OCI-LY7 (cell line): Measurements from ENCODE around the gene PHACTR1. TPM values are rescaled to one million over a fixed set of nuclear protein-coding genes. Genes with fewer than 3 reads are reported as not detected.
A peak's percentile ranks its signal among the peaks of the same experiment; 100 is the strongest.

ENCODE experiments used
- BruUV-seq: library from RNA; stranded (reverse); fragments of 400-500 nt; replicated peaks from 2 replicates; lab custom pipeline; 2021; lab: Mats Ljungman, UMichigan
- CTCF ChIA-PET: fragments of 300-600 bp; sonication (Branson Sonifier 250); formaldehyde crosslinking; loops from one replicate; lab custom pipeline; 2022; ENCODE audit warnings: antibody characterized with exemption; ENCODE audit not compliant: unreplicated experiment; lab: Charles Lee
- POLR2A ChIA-PET: fragments of 300-600 bp; sonication (Branson Sonifier 250); formaldehyde crosslinking; loops from one replicate; lab custom pipeline; 2022; ENCODE audit warnings: antibody characterized with exemption; lab: Charles Lee
- DNase-seq: peaks from one replicate; pipeline ENCODE4 v3.0.0-alpha.2; 2015; ENCODE audit warnings: low spot score
- H2AFZ ChIP-seq: fragments of 200-600 bp; sonication (generic), shearing (Covaris generic); 2 replicates; pipeline ENCODE4 v1.6.1; 2014; ENCODE audit warnings: mild to moderate bottlenecking, antibody characterized with exemption, low read length, moderate library complexity
- H3K27ac ChIP-seq: fragments of 200-600 bp; sonication (generic); 2 replicates; pipeline ENCODE4 v1.5.1; 2014; ENCODE audit warnings: mixed run types, low read depth, mild to moderate bottlenecking, moderate library complexity, low read length, inconsistent platforms; ENCODE audit not compliant: poor library complexity, severe bottlenecking
- H3K36me3 ChIP-seq: fragments of 200-600 bp; sonication (generic); 2 replicates; pipeline ENCODE4 v1.6.1; 2014; ENCODE audit warnings: mild to moderate bottlenecking, antibody characterized with exemption, low read length, moderate library complexity, mixed read lengths; ENCODE audit not compliant: insufficient read depth
- H3K4me1 ChIP-seq: fragments of 200-600 bp; sonication (generic); 2 replicates; pipeline ENCODE4 v1.5.1; 2014; ENCODE audit warnings: mild to moderate bottlenecking, low read length; ENCODE audit not compliant: insufficient read depth, poor library complexity, severe bottlenecking
- H3K4me2 ChIP-seq: fragments of 200-600 bp; sonication (generic); 2 replicates; pipeline ENCODE4 v1.6.1; 2014; ENCODE audit warnings: mild to moderate bottlenecking, low read length
- H3K4me3 ChIP-seq: fragments of 200-600 bp; sonication (generic); 2 replicates; pipeline ENCODE4 v1.5.1; 2014; ENCODE audit warnings: mild to moderate bottlenecking, low read depth, low read length; ENCODE audit not compliant: poor library complexity, severe bottlenecking
- H3K79me2 ChIP-seq: fragments of 200-600 bp; sonication (generic); 2 replicates; pipeline ENCODE4 v1.6.1; 2016; ENCODE audit warnings: low read depth, mild to moderate bottlenecking, low read length, moderate library complexity, mixed read lengths; ENCODE audit not compliant: insufficient read depth
- H3K9me2 ChIP-seq: fragments of 200-600 bp; sonication (generic); 2 replicates; pipeline ENCODE4 v1.6.1; 2016; ENCODE audit warnings: mild to moderate bottlenecking, low read length, mixed read lengths; ENCODE audit not compliant: insufficient read depth
- H3K9me3 ChIP-seq: fragments of 200-600 bp; sonication (generic); 2 replicates; pipeline ENCODE4 v1.6.1; 2014; ENCODE audit warnings: mild to moderate bottlenecking, mixed run types, low read length, mixed read lengths
- H4K20me1 ChIP-seq: fragments of 200-600 bp; sonication (generic); 2 replicates; pipeline ENCODE4 v1.6.1; 2014; ENCODE audit warnings: mild to moderate bottlenecking, antibody characterized with exemption, low read length, moderate library complexity, mixed read lengths; ENCODE audit not compliant: insufficient read depth
- CTCF ChIP-seq: fragments of 200-600 bp; sonication (generic); conservative IDR thresholded peaks from 2 replicates; pipeline ENCODE4 v1.5.1; 2014; ENCODE audit warnings: mild to moderate bottlenecking, antibody characterized with exemption, low read length, moderate library complexity, mixed read lengths
- EZH2phosphoT487 ChIP-seq: fragments of 200-600 bp; sonication (generic); IDR thresholded peaks from 2 replicates; pipeline ENCODE4 v1.6.1; 2018; ENCODE audit warnings: low read depth, borderline replicate concordance, mild to moderate bottlenecking, mixed run types, antibody characterized with exemption, low read length, moderate library complexity, mixed read lengths
- intact Hi-C: fragments of 100-400 bp; cut with micrococcal nuclease; formaldehyde crosslinking; loops from one replicate; pipeline ENCODE4 v1.10.0; 2022; ENCODE audit not compliant: unreplicated experiment
- total RNA-seq, 2 experiments: library from RNA; depleted of rRNA in 1 of 2; stranded (reverse); fragments of >200 nt in 1 of 2; shearing (Covaris generic) in 1 of 2; gene quantifications; 2 replicates each; pipeline ENCODE4 v1.2.3, GENCODE V29; 2014 to 2022

The PHACTR1 gene
- total RNA-seq, 2 experiments from 2014 or later, result 25.1 to 46.6 TPM

GRCh38 chr6:13256266-13257001 lies 539.9 kb downstream of the PHACTR1 start:
- peaks cover 31% of the 10 kb centered on the region for H3K4me1 ChIP-seq
- H3K4me2 ChIP-seq, result no peak overlapping the region
- intact Hi-C loops, result no loop called here
- no peak for DNase-seq
- H3K4me3 ChIP-seq, result no peak overlapping the region
- H3K36me3 ChIP-seq, result peaks cover 5% of the 10 kb centered on the region; the same call in 1 of the 2 replicates
- ChIA-PET CTCF (interaction anchor here (0.6 kb wide), 1 partner anchor 15 kb away, joined by 3 read pairs; no protein-coding TSS in a partner anchor), POLR2A (no interaction called here)
- no peak overlapping the region for H3K27ac ChIP-seq
- H3K9me3 ChIP-seq, result peaks cover 17% of the 10 kb centered on the region
- no peaks in the 10 kb centered on the region for H3K79me2 ChIP-seq
- no peaks in the 10 kb centered on the region for H3K9me2 ChIP-seq
- H4K20me1 ChIP-seq, result no peaks in the 10 kb centered on the region
- H2AFZ ChIP-seq, result no peak overlapping the region
- no TSS peak for BruUV-seq
- TF ChIP-seq CTCF (no peak), EZH2phosphoT487 (no peak)

DNA sequence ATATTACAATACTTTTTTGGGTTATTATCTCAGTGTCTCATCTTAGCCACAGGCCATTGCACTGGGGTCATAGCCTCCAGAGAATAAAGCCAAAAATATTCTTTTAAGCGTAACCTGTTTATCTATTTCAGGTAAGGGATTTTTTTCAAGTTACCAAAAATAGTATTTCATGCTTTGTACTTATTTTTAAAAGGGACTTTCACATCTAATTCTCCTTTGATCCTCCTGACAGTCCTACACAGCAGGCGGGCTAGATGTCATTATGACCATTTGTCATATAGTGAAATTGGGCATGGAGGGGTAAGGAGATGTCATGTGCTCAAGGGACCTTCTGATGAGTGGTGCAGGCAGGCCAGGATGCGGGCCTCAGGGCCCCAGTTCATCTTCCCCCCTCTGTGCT lies 542.8 kb downstream of the PHACTR1 start:
- no peaks in the 10 kb centered on the region for H4K20me1 ChIP-seq
- ChIA-PET CTCF (interaction anchor here (1.5 to 1.7 kb wide), 2 partner anchors 9 to 69 kb away, joined by 4 to 5 read pairs; partner anchors contain the start of gene TBC1D7), POLR2A (interaction anchor here (0.5 to 2.5 kb wide), 13 partner anchors 10 to 1750 kb away, joined by 3 to 16 read pairs (median 4); partner anchors contain the start of genes NOL7 and TBC1D7)
- TF ChIP-seq CTCF (no peak), EZH2phosphoT487 (no peak)
- BruUV-seq, result no TSS peak
- no peak overlapping the region for H3K4me3 ChIP-seq
- peaks cover 5% of the 10 kb centered on the region; the same call in 1 of the 2 replicates for H3K36me3 ChIP-seq
- H3K27ac ChIP-seq, result peak overlapping the region; percentile 94
- no peaks in the 10 kb centered on the region for H3K9me2 ChIP-seq
- H3K4me1 ChIP-seq, result peaks cover 59% of the 10 kb centered on the region
- H3K9me3 ChIP-seq, result peaks cover 17% of the 10 kb centered on the region
- H3K79me2 ChIP-seq, result no peaks in the 10 kb centered on the region
- intact Hi-C loops, result no loop called here
- H2AFZ ChIP-seq, result peak overlapping the region; percentile 34; the same call in 1 of the 2 replicates
- peak overlapping the region; percentile 80 for H3K4me2 ChIP-seq
- DNase-seq, result no peak
